ENCODE data around the gene MNX1. TPM values are rescaled to one million over a fixed set of nuclear protein-coding genes. Genes with fewer than 3 reads are reported as not detected.

MNX1 gene
- total RNA-seq, 2 donors from 2014 or later = 14.3 to 39.6 TPM

GRCh38 chr7:157012113-157012547 is 1.7 kb upstream of the MNX1 start:
- Histone ChIP-seq H3K27ac (peak overlapping the region in 3 of 4 donors; percentile 72 to 84 (median 83)), H3K4me3 (no peak overlapping the region), H3K36me3 (replicated peaks in 1 of 2; ENCODE audit: insufficient read depth in 1 of 2, low read depth in 2 of 2) (no peaks in the 10 kb centered on the region), H3K9me3 (no peaks in the 10 kb centered on the region), H3K27me3 (no peaks in the 10 kb centered on the region), H3K4me1 (peaks cover 44% of the 10 kb centered on the region)
- intact Hi-C loops (cut with DNase I) = no loop called here
- 53 to 55% methylated on average over 10 of the region's 10 CpGs for WGBS, 2 donors
- ATAC-seq (no peak), DNase-seq (no peak)
- no peak for TF ChIP-seq CTCF (IDR thresholded peaks at IDR 0.05)
- TF ChIP-seq POLR2A (IDR thresholded peaks at IDR 0.05) = no peak

GRCh38 chr7:157011333-157012112 is 1.1 kb upstream of the MNX1 start:
- Histone ChIP-seq H3K36me3 (replicated peaks in 1 of 2; ENCODE audit: insufficient read depth in 1 of 2, low read depth in 2 of 2) (no peaks in the 10 kb centered on the region), H3K9me3 (no peaks in the 10 kb centered on the region), H3K27ac (peak overlapping the region; percentile 72 to 84 (median 82)), H3K27me3 (no peaks in the 10 kb centered on the region), H3K4me3 (peak overlapping the region; percentile 25 to 43), H3K4me1 (peaks cover 44% of the 10 kb centered on the region)
- TF ChIP-seq CTCF (IDR thresholded peaks at IDR 0.05) (no peak), POLR2A (IDR thresholded peaks at IDR 0.05) (no peak)
- ATAC-seq (no peak), DNase-seq (peak in 2 of 4 donors; percentile 36 to 45)
- intact Hi-C loops (cut with DNase I) = no loop called here
- 0 to 4% methylated on average over 22 to 37 of the region's 37 CpGs for WGBS, 2 donors

- DNase-seq (no peak), ATAC-seq (peak; percentile 43)
- H3K4me3 ChIP-seq = peak overlapping the region; percentile 43 to 91
- intact Hi-C loops (cut with DNase I) = loop anchor here (10.0 kb wide), 1 partner anchor 125 kb away; the partner anchor contains the start of gene UBE3C
- H3K4me1 ChIP-seq = peaks cover 49% of the 10 kb centered on the region
- H3K9me3 ChIP-seq = no peaks in the 10 kb centered on the region
- H3K27me3 ChIP-seq = no peaks in the 10 kb centered on the region
- H3K36me3 ChIP-seq (replicated peaks in 1 of 2; ENCODE audit: insufficient read depth in 1 of 2, low read depth in 2 of 2) = no peaks in the 10 kb centered on the region
- WGBS, 2 donors = 1% methylated on average over 86 of the region's 130 CpGs; no CpG with 5 or more reads in 1 of the 2 donors
- peak in 1 of 3 donors; percentile 74 for TF ChIP-seq POLR2A (IDR thresholded peaks at IDR 0.05)
- no peak for TF ChIP-seq CTCF (IDR thresholded peaks at IDR 0.05)
- H3K27ac ChIP-seq = peak overlapping the region; percentile 72 to 94 (median 83)
Measured at GRCh38 chr7:157009778-157010587, 480 bp downstream of the MNX1 start.

GRCh38 chr7:157009170-157009777 is 1.2 kb downstream of the MNX1 start:
- H3K27me3 ChIP-seq = no peaks in the 10 kb centered on the region
- intact Hi-C loops (cut with DNase I) = loop anchor here (10.0 kb wide), 1 partner anchor 126 kb away; the partner anchor contains the start of gene UBE3C
- TF ChIP-seq POLR2A (IDR thresholded peaks at IDR 0.05) = peak; percentile 29 to 62 (median 56)
- TF ChIP-seq CTCF (IDR thresholded peaks at IDR 0.05) = no peak
- no peaks in the 10 kb centered on the region for H3K36me3 ChIP-seq (replicated peaks in 1 of 2; ENCODE audit: insufficient read depth in 1 of 2, low read depth in 2 of 2)
- peak; percentile 22 for ATAC-seq
- H3K4me1 ChIP-seq = peaks cover 48% of the 10 kb centered on the region
- no peaks in the 10 kb centered on the region for H3K9me3 ChIP-seq
- peak overlapping the region; percentile 27 to 81 for H3K4me3 ChIP-seq
- DNase-seq = peak; percentile 66 to 77 (median 68)
- WGBS, 2 donors = 0 to 1% methylated on average over 8 to 49 of the region's 49 CpGs
- H3K27ac ChIP-seq = peak overlapping the region in 3 of 4 donors; percentile 72 to 94 (median 83)

Data from body of pancreas (tissue), 4 donors.